GM18505 (cell line): ENCODE results near the gene SEC24C.

Experiments
- ATAC-seq: cut with Tn5 transposase; IDR thresholded peaks from one replicate; pipeline ENCODE4 v1.9.1; 2021; ENCODE audit not compliant: unreplicated experiment
- POLR2A ChIP-seq: IDR thresholded peaks from 4 replicates; pipeline ENCODE4 v1.6.1; 2011; ENCODE audit warnings: borderline replicate concordance; ENCODE audit not compliant: insufficient read depth, insufficient read length; ENCODE audit errors: extremely low read depth

SEC24C gene

DNA sequence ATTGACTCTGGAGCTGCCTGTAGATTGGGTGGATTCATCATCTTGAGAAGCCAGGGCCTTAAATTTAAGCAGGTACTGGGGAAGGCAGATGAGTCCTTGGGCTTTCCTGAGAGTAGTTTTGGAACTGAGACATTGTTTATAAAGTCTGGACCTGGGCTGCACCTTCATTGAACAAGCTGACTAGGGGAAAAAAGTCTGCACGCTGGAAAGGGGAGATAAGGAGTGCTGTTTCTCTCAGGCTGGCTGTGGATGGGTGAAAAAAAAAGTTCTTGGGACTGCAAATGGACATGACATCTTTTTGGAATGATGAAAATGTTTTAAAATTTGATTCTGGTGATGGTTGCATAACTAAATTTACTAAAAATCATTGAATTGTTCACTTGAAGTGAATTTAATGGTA, 12.0 kb downstream of the SEC24C start:
- TF ChIP-seq POLR2A: no peak

DNA sequence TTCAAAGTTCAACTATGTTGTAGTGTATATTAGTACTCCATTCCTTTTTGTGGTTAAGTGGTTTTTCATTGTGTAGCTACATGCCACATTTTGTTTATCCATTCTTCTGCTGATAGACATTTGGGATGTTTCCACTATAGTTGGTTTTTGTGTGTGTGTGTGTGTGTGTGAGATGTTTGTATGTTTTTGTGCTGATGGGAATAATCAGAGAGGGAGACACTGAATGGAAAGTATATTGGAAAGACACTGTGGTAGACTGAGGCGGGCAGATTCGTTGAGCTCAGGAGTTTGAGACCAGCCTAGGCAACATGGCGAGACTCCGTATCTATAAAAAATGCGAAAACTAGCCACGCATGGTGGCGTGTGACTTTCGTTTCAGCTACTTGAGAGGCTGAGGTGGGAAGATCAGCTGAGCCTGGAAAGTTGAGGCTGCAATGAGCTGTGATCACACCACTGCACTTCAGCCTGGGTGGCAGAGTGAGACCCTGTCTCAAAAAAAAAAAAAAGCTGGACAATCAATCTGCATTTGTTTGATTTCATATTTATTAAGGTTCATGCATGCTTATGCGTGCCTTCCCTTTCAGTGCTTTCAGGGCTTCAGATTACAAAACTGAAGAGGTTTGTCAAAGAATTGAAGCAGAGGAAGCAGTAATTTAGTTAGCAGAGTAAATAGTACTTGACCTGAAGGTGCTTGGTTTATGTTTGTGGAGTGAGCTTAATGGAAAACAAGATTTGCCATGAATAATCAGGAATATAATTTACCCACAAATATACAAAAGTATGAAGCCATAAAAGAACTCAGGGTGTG, 14.7 kb downstream of the SEC24C start:
- no peak for TF ChIP-seq POLR2A
- ATAC-seq: no peak

More for the DNA sequence above, 12.0 kb downstream of the SEC24C start:
- ATAC-seq: no peak

DNA sequence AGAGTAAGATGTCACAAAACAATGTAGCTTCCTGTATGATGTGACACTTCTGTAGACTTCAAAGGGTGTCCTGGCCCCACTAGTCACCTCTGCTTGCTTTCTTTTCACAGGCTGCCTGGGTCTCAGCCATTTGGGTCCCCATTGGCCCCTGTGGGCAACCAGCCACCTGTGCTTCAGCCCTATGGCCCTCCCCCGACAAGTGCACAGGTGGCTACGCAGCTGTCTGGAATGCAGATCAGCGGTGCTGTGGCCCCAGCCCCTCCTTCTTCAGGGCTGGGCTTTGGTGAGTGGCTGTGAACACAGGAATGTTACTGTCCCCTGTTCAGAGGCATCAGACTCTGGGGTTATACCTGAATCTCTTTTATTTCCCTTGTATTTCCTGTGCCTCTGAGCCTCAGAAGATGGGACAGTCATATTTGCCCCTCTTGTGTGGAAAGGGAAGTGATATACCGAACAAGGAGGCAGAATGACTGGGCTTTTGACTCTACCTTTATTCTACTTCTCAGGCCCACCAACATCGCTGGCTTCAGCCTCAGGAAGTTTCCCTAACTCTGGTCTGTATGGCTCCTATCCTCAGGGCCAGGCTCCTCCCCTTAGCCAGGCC, 15.4 kb downstream of the SEC24C start:
- no peak for ATAC-seq

DNA sequence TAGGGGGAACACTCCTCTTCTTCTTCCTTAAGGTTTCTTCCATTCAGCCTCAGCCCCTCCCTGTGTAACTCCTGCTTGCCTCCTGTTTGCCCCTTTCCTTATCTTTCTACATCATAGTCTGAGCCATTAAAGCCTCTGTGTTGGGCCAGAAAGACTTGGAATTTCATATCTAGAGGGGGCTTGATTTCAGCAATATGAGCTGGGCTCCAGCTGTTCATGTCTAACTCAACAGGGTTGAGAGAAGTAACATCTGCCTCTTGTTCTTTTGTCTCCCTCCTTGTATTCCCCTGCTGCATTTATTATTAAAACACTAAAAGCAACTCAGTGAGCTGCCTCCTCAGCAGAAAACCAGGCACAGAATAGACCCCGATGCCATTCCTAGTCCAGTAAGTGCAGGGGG, 17.6 kb downstream of the SEC24C start:
- ATAC-seq: no peak
- no peak for TF ChIP-seq POLR2A

More for the DNA sequence above, 15.4 kb downstream of the SEC24C start:
- no peak for TF ChIP-seq POLR2A

DNA sequence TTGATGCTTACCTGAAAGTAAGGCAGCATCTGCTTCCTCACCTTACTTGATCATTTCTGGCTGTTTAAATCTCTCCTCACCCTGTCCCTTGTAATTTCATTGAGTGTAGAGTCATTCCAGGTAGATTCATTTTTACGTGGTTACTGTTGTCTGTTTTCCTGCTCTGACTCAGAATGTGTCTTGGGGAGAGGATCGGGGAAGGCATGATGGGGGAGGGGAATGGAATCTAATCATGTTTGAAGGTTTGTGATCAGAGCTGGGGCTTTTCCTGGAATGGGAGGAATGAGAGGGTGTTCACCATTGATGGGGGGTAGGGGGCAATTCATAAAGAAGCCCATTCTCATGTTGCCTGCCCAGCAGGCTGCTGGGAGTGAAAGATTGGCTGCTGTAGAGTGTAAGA, 18.7 kb downstream of the SEC24C start:
- ATAC-seq: no peak

DNA sequence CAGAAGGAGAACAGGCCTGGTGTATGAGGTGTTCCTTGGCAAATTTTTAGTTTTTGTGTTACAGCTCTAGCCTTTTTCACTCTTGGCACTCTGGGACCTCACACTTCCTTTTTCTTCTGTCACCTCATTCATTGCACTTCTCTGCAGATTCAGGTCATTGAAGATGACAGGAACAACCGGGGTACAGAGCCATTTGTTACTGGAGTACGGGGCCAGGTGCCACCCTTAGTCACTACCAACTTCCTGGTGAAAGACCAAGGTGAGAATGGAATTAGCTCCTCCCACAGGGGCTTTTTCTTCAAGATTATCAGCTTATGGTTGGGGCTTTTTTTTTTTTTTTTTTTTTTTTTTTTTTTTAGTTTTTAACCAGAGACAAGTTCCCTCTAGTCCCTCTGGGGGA, 19.2 kb downstream of the SEC24C start:
- ATAC-seq: no peak
- no peak for TF ChIP-seq POLR2A

More for the DNA sequence above, 18.7 kb downstream of the SEC24C start:
- TF ChIP-seq POLR2A: no peak

DNA sequence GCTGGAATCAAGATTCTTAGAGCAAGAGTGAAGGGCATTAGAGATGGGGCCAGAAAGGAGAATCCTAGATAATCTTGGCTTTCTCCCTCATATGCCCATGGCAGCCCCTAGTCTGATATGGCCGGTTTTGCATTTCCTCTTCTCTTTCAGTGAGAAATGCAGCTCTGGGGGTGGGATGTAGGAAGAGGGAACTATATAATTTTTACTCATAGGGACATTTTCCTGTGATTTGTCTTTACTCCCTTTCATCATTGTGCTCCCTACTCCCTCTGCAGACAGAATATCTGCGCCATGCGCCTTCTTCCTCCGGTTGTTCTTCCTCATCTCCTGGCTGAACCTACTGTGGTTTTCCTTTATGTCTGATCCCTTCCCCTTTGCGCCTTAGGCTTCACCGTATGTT, 20.9 kb downstream of the SEC24C start:
- TF ChIP-seq POLR2A: no peak
- no peak for ATAC-seq

DNA sequence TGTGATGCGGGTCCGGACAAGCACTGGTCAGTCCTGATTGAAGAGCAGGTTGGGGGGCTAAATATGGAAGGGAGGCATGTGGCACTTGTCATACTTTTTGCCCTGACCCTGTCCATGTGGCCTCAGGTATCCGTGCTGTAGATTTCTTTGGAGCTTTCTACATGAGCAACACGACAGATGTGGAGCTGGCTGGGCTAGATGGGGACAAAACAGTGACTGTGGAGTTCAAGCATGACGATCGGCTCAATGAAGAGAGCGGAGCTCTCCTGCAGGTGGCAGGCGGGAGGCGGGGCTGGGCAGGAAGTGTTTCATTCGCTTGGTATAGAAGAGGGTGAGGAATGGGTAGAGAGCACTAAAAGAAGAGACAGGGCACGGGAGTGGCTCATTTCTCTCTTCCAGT, 24.7 kb downstream of the SEC24C start:
- ATAC-seq: no peak
- TF ChIP-seq POLR2A: no peak

DNA sequence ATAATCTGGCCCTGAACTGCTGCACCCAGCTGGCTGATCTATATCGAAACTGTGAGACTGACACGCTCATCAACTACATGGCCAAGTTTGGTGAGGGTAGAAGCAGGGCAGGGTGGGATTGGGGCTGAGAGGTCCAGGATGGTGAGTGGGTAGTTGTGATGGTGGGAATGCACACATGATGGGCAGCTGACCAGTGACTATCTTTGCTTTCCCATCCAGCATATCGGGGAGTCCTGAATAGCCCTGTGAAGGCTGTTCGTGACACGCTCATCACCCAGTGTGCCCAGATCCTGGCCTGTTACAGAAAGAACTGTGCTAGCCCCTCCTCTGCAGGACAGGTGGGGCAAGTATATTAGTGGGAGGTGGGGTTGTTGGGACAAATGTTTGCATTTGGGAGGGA, 25.2 kb downstream of the SEC24C start:
- no peak for ATAC-seq
- no peak for TF ChIP-seq POLR2A

DNA sequence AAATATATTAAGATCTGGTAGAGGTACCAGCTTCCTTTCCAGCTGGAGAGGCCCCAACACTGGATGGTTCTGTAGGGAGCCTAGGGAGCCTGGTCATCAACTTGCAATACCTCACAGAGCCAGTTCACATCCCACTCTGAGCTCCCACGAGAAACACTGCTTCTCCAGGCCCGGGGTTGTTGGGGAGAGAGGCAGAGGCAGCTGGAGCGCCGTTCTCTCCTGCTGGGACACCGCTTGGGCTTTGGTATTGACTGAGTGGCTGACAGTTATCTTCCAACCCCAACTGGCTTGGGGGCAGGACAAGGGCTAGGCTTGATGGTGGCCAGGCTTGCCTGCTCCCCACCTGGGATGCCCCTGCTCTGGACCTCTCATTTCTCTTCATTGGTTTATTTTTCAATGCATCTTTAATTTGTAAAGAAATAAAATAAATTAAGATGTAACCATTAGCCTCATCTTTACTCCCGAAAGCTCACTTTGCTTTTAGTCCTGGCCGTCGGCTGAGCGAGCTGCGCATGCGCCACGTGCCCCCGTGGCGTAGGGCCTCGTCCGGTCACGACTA, 27.6 kb downstream of the SEC24C start:
- peak; percentile 47 for ATAC-seq
- no peak for TF ChIP-seq POLR2A

DNA sequence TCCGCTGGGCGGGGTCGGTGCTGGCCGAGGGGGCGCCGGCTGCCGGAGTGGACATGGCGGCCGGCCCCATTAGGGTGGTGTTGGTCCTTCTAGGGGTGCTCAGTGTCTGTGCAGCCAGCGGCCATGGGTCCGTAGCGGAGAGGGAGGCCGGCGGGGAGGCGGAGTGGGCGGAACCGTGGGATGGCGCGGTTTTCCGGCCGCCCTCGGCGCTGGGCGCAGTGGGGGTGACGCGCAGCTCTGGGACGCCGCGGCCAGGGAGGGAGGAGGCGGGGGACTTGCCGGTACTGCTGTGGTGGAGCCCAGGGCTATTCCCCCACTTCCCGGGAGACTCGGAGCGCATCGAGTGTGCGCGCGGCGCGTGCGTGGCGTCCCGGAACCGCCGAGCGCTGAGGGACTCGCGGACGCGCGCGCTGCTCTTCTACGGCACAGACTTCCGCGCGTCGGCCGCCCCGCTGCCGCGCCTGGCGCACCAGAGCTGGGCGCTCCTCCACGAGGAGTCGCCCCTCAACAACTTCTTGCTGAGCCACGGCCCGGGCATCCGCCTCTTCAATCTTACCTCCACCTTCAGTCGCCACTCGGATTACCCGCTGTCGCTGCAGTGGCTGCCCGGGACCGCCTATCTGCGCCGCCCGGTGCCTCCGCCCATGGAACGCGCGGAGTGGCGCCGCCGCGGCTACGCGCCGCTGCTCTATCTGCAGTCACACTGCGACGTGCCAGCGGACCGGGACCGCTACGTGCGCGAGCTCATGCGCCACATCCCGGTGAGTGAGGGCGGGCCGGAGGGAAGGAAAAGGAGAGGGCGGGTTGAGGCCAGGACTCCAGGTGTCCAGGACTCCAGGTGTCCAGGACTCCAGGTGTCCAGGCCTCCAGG, 28.3 kb downstream of the SEC24C start:
- TF ChIP-seq POLR2A: peak; percentile 74
- peak; percentile 53 for ATAC-seq

DNA sequence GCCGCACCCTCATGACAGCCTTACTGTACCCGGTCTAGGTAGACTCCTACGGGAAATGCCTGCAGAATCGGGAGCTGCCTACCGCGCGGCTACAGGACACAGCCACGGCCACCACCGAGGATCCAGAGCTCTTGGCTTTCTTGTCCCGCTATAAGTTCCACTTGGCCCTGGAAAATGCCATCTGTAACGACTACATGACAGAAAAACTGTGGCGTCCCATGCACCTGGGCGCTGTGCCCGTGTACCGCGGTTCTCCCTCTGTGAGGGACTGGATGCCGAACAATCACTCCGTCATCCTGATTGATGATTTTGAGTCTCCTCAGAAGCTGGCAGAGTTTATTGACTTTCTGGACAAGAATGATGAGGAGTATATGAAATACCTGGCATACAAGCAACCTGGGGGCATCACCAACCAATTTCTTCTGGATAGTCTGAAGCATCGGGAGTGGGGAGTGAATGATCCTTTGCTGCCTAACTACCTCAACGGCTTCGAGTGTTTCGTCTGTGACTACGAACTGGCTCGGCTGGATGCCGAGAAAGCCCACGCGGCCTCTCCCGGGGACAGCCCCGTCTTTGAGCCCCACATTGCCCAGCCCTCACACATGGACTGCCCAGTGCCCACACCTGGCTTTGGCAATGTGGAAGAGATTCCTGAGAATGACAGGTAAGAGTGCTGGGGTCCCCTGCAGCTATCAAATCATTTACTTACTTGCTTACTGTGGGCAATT, 29.1 kb downstream of the SEC24C start:
- ATAC-seq: no peak
- TF ChIP-seq POLR2A: no peak
